NCI-H2196 treated with DMSO at 0.1 percent for 48 hours (cell line): ENCODE data around the gene EFCAB3.
"Not testable (repeated sequence)": the region's sequence is repeated elsewhere in the genome, so short reads cannot be mapped to it uniquely, and the experiment has no call there.

Experiments
- DNase-seq: peaks from one replicate; lab custom pipeline; 2025; ENCODE audit not compliant: unreplicated experiment; lab: John Stamatoyannopoulos, UW

The EFCAB3 gene

GRCh38 chr17:62464422-62464821, 84.1 kb downstream of the EFCAB3 start:
- not testable (repeated sequence) for DNase-seq

- DNase-seq: not testable (repeated sequence)
These were observed 84.9 kb downstream of the EFCAB3 start for GRCh38 chr17:62465271-62465670.
